ENCODE data around the gene SLC19A1. TPM values are rescaled to one million over a fixed set of nuclear protein-coding genes. Genes with fewer than 3 reads are reported as not detected.
"Not testable (repeated sequence)": the region's sequence is repeated elsewhere in the genome, so short reads cannot be mapped to it uniquely, and the experiment has no call there.

SLC19A1 gene
- total and polyA plus RNA-seq, 4 donors: 9.0 to 37.2 (median 21.1) TPM

DNA sequence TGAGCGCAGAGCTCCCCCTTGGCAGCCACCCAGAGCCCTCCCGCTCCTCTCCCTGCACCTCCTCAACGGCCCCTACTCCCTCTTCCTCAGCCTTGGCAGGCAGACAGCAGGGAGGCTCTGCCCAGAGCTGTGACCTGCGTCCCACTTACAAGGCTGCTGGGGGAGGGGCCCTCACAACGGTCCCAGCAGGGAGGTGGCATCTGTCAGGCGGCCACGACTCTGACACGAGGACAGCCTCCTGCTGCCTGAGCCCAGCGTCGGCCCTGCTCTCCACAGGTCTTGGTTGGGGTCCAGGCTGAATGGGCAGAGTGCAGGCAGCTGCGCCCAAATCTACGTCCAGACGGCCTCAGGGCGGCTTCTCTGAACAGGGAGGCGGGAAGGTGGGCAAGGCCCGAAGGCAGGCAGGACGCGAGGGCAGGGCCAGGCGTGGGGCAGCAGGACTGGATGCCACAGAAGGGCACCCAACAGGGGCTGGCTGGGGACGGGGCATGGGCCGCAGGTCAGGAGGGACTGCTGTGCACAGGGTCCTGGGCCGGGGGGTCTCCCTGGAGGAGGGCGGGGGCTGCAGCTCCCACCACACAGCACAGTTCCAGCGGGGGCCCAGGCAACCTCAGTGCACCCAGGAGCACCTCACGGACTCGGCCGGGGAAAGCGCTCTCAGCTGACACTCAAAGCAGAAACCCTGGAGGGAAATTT, 7.5 kb downstream of the SLC19A1 start:
- peaks cover 43% of the 10 kb centered on the region for H3K4me1 ChIP-seq (ENCODE audit: control insufficient read depth, insufficient read depth, low read length)
- H3K9me3 ChIP-seq (ENCODE audit: control insufficient read depth, insufficient read depth, low read length): no peaks in the 10 kb centered on the region
- WGBS (ENCODE audit: insufficient coverage): 42% methylated on average over 26 of the region's 28 CpGs
- peaks cover 93% of the 10 kb centered on the region for H3K36me3 ChIP-seq (ENCODE audit: control insufficient read depth, insufficient read depth, low read length)
- peak overlapping the region; percentile 52 for H3K27ac ChIP-seq (ENCODE audit: low read depth, low read length)
- peak in 5 of 6 donors; percentile 42 to 86 (median 54) for DNase-seq (ENCODE audit: low read depth in 4 of 6, low spot score in 6 of 6)
- no peaks in the 10 kb centered on the region for H3K27me3 ChIP-seq (ENCODE audit: control insufficient read depth, insufficient read depth, low read length)
- H3K4me3 ChIP-seq (ENCODE audit: low read depth, low read length): no peak overlapping the region

- Histone ChIP-seq H3K4me1 (ENCODE audit: control insufficient read depth, insufficient read depth, low read length) (peaks cover 41% of the 10 kb centered on the region), H3K4me3 (ENCODE audit: low read depth, low read length) (no peak overlapping the region), H3K27ac (ENCODE audit: low read depth, low read length) (no peak overlapping the region), H3K27me3 (ENCODE audit: control insufficient read depth, insufficient read depth, low read length) (no peaks in the 10 kb centered on the region), H3K9me3 (ENCODE audit: control insufficient read depth, insufficient read depth, low read length) (no peaks in the 10 kb centered on the region), H3K36me3 (ENCODE audit: control insufficient read depth, insufficient read depth, low read length) (peaks cover 93% of the 10 kb centered on the region)
- 71% methylated on average over 20 of the region's 20 CpGs for WGBS (ENCODE audit: insufficient coverage)
- DNase-seq (ENCODE audit: low read depth in 4 of 6, low spot score in 6 of 6): no peak
Observed at GRCh38 chr21:45533846-45534635, 8.2 kb downstream of the SLC19A1 start.

DNA sequence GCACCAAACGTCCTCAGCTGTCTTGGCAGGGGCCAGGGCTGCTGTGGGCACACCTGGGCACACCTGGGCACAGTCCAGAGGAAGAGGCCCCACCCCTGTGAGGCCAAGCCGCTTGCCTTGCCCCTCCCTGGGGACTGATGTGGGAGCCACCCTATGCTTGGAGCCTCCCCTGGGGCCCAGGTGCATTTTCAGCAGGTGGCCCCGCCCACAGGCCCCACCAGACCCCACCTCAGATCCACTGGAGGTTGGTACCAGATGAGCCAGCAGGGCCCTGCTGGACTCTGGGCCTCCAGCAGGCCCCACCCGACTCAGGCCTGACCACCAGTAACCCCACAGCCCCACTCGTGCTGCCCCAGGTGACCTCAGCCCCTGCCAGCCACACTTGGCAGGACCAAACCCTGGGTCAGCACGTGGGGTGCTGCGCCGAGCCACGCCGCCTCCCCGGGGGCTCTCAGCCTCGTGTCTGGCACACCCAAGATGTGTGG, 8.8 kb downstream of the SLC19A1 start:
- no peak for DNase-seq (ENCODE audit: low read depth in 4 of 6, low spot score in 6 of 6)
- Histone ChIP-seq H3K9me3 (ENCODE audit: control insufficient read depth, insufficient read depth, low read length) (no peaks in the 10 kb centered on the region), H3K36me3 (ENCODE audit: control insufficient read depth, insufficient read depth, low read length) (peaks cover 92% of the 10 kb centered on the region), H3K4me3 (ENCODE audit: low read depth, low read length) (no peak overlapping the region), H3K4me1 (ENCODE audit: control insufficient read depth, insufficient read depth, low read length) (peaks cover 41% of the 10 kb centered on the region), H3K27me3 (ENCODE audit: control insufficient read depth, insufficient read depth, low read length) (no peaks in the 10 kb centered on the region), H3K27ac (ENCODE audit: low read depth, low read length) (no peak overlapping the region)
- WGBS (ENCODE audit: insufficient coverage): 91% methylated on average over 12 of the region's 12 CpGs

DNA sequence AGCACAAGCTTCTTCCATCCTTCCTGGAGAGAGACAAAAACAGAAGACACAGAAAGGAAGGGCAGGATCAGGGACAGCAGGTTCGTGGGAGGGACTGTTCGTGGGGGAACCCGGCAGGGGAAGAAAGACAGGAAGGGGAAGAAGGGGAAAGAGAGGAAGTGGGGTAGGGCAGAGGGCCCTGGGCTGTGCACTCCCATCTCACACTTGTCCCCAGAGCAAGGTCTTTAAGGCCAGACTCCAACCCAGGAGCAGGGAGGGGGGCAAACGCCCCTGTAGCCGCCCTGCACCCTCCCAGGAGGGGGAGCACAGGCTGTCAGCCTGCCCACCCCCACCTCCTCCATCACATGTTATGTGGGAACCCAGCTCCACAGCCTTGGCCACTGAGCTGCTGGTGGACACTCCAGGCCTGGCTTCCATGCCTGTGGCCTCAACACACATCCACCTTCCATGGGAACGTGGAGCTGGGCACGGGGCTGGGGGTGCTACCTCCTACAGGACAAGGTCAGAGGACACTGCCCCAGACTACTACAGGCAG, 9.3 kb downstream of the SLC19A1 start:
- Histone ChIP-seq H3K27me3 (ENCODE audit: control insufficient read depth, insufficient read depth, low read length) (no peaks in the 10 kb centered on the region), H3K36me3 (ENCODE audit: control insufficient read depth, insufficient read depth, low read length) (peaks cover 92% of the 10 kb centered on the region), H3K4me3 (ENCODE audit: low read depth, low read length) (no peak overlapping the region), H3K4me1 (ENCODE audit: control insufficient read depth, insufficient read depth, low read length) (peaks cover 41% of the 10 kb centered on the region), H3K27ac (ENCODE audit: low read depth, low read length) (no peak overlapping the region), H3K9me3 (ENCODE audit: control insufficient read depth, insufficient read depth, low read length) (no peaks in the 10 kb centered on the region)
- no peak for DNase-seq (ENCODE audit: low read depth in 4 of 6, low spot score in 6 of 6)
- 68% methylated on average over 7 of the region's 7 CpGs for WGBS (ENCODE audit: insufficient coverage)

- Histone ChIP-seq H3K4me3 (ENCODE audit: low read depth, low read length) (no peak overlapping the region), H3K27ac (ENCODE audit: low read depth, low read length) (no peak overlapping the region)
Observed at GRCh38 chr21:45531393-45532215, 10.6 kb downstream of the SLC19A1 start.

GRCh38 chr21:45531114-45531392, 11.2 kb downstream of the SLC19A1 start:
- not testable (repeated sequence) for H3K27ac ChIP-seq (ENCODE audit: low read depth, low read length); H3K4me3 ChIP-seq (ENCODE audit: low read depth, low read length); DNase-seq (ENCODE audit: low read depth in 4 of 6, low spot score in 6 of 6); H3K9me3 ChIP-seq (ENCODE audit: control insufficient read depth, insufficient read depth, low read length); H3K27me3 ChIP-seq (ENCODE audit: control insufficient read depth, insufficient read depth, low read length)
- H3K4me1 ChIP-seq (ENCODE audit: control insufficient read depth, insufficient read depth, low read length): peaks cover 32% of the 10 kb centered on the region
- H3K36me3 ChIP-seq (ENCODE audit: control insufficient read depth, insufficient read depth, low read length): peaks cover 93% of the 10 kb centered on the region
- WGBS (ENCODE audit: insufficient coverage): 97% methylated on average over 11 of the region's 17 CpGs

More at GRCh38 chr21:45531393-45532215, 10.6 kb downstream of the SLC19A1 start:
- Histone ChIP-seq H3K36me3 (ENCODE audit: control insufficient read depth, insufficient read depth, low read length) (peaks cover 94% of the 10 kb centered on the region), H3K4me1 (ENCODE audit: control insufficient read depth, insufficient read depth, low read length) (peaks cover 36% of the 10 kb centered on the region), H3K9me3 (ENCODE audit: control insufficient read depth, insufficient read depth, low read length) (no peaks in the 10 kb centered on the region), H3K27me3 (ENCODE audit: control insufficient read depth, insufficient read depth, low read length) (no peaks in the 10 kb centered on the region)
- DNase-seq (ENCODE audit: low read depth in 4 of 6, low spot score in 6 of 6): no peak
- WGBS (ENCODE audit: insufficient coverage): 97% methylated on average over 76 of the region's 76 CpGs

GRCh38 chr21:45530423-45531113, 11.7 kb downstream of the SLC19A1 start:
- Histone ChIP-seq H3K4me3 (ENCODE audit: low read depth, low read length) (no peak overlapping the region), H3K36me3 (ENCODE audit: control insufficient read depth, insufficient read depth, low read length) (peaks cover 93% of the 10 kb centered on the region), H3K27ac (ENCODE audit: low read depth, low read length) (no peak overlapping the region), H3K4me1 (ENCODE audit: control insufficient read depth, insufficient read depth, low read length) (peaks cover 28% of the 10 kb centered on the region), H3K9me3 (ENCODE audit: control insufficient read depth, insufficient read depth, low read length) (no peaks in the 10 kb centered on the region), H3K27me3 (ENCODE audit: control insufficient read depth, insufficient read depth, low read length) (no peaks in the 10 kb centered on the region)
- DNase-seq (ENCODE audit: low read depth in 4 of 6, low spot score in 6 of 6): no peak
- over 99% methylated on average over 35 of the region's 50 CpGs for WGBS (ENCODE audit: insufficient coverage)

GRCh38 chr21:45529785-45530422, 12.3 kb downstream of the SLC19A1 start:
- Histone ChIP-seq H3K27me3 (ENCODE audit: control insufficient read depth, insufficient read depth, low read length) (no peaks in the 10 kb centered on the region), H3K9me3 (ENCODE audit: control insufficient read depth, insufficient read depth, low read length) (no peaks in the 10 kb centered on the region), H3K27ac (ENCODE audit: low read depth, low read length) (no peak overlapping the region), H3K4me1 (ENCODE audit: control insufficient read depth, insufficient read depth, low read length) (peaks cover 26% of the 10 kb centered on the region), H3K4me3 (ENCODE audit: low read depth, low read length) (no peak overlapping the region), H3K36me3 (ENCODE audit: control insufficient read depth, insufficient read depth, low read length) (peaks cover 93% of the 10 kb centered on the region)
- 97% methylated on average over 11 of the region's 11 CpGs for WGBS (ENCODE audit: insufficient coverage)
- DNase-seq (ENCODE audit: low read depth in 4 of 6, low spot score in 6 of 6): no peak

All from spinal cord (tissue), 10 donors.